Measurements from ENCODE around the gene FAM83C.

Gene FAM83C

GRCh38 chr20:35290186-35290886, 1.9 kb downstream of the FAM83C start:
- H3K27ac ChIP-seq: no peak overlapping the region
- TF ChIP-seq CTCF (conservative IDR thresholded peaks at IDR 0.05): no peak

- no peak for TF ChIP-seq CTCF (conservative IDR thresholded peaks at IDR 0.05)
- no peak overlapping the region for H3K27ac ChIP-seq
Observed at GRCh38 chr20:35288325-35289060, 3.7 kb downstream of the FAM83C start.

- H3K27ac ChIP-seq: no peak overlapping the region
Observed at GRCh38 chr20:35287509-35288324, 4.5 kb downstream of the FAM83C start.

GRCh38 chr20:35286899-35287508, 5.2 kb downstream of the FAM83C start:
- H3K27ac ChIP-seq: no peak overlapping the region

More at GRCh38 chr20:35287509-35288324, 4.5 kb downstream of the FAM83C start:
- TF ChIP-seq CTCF (conservative IDR thresholded peaks at IDR 0.05): no peak

GRCh38 chr20:35286077-35286898, 5.9 kb downstream of the FAM83C start:
- H3K27ac ChIP-seq: no peak overlapping the region
- no peak for TF ChIP-seq CTCF (conservative IDR thresholded peaks at IDR 0.05)

More at GRCh38 chr20:35286899-35287508, 5.2 kb downstream of the FAM83C start:
- no peak for TF ChIP-seq CTCF (conservative IDR thresholded peaks at IDR 0.05)

GRCh38 chr20:35285806-35286076, 6.5 kb downstream of the FAM83C start:
- no peak overlapping the region for H3K27ac ChIP-seq

More at GRCh38 chr20:35285806-35286076, 6.5 kb downstream of the FAM83C start:
- no peak for TF ChIP-seq CTCF (conservative IDR thresholded peaks at IDR 0.05)
